ENCODE results near the gene DNAJC28. TPM values are rescaled to one million over a fixed set of nuclear protein-coding genes. Genes with fewer than 3 reads are reported as not detected.
"Not testable (repeated sequence)": the region's sequence is repeated elsewhere in the genome, so short reads cannot be mapped to it uniquely, and the experiment has no call there.

DNAJC28 gene
- polyA plus RNA-seq, 1 donor: 2.9 TPM

DNA sequence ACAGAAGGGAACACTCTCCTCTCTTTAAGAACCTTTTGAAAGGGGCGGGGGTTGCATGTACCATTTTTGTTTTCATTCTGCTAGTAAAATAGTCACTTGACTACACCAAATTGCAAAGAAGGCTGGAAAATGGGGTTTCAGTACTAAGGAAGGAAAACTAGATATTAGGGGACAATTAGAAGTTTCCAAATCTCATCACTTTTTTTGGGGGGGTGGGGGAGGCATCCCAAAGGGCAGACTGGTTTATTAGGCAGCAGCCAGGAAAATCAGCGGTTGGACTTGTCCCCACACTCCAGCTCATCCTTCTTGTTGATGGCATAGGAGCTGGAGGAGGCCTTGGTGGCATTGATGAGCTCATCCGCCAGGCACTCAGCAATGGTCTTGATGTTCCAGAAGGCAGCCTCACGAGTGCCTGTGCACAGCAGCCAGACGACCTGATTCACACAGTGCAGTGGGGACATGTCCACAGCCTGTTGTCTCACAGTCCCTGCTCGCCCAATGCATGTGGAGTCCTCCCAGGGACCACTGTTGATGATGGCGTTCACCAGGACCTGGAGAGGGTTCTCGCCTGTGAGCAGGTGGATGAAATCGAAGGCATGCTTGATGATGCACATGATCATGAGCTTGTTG is 10.1 kb downstream of the DNAJC28 start:
- DNase-seq (ENCODE audit: low read depth): no peak

DNA sequence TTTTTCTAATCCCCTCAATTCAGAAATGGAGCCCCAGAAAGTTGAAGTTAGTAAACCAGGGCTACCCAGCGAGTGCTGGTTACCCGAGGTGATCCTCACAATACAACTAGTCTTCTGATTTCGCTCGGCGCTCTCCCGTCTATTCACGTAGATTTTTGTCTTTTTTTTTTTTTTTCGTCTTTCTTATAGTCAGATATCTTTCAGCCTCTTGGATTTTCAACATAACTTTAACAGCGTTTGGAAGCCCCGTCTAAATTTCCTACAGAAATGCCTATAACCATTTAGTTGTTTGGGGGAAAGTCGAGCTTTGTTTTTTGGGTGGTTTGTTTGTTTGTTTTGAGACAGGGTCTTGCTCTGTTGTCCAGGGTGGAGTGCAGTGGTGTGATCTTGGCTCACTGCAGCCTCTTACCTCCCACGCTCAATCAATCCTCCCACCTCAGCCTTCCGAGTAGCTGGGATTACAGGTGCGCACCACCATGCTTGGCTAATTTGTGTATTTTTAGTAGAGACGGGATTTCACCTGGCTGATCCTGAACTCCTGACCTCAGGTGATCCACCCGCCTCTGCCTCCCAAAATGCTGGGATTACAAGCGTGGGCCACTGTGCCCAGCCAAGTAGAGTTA is 10.9 kb downstream of the DNAJC28 start:
- DNase-seq (ENCODE audit: low read depth): no peak

- peak; percentile 75 for DNase-seq (ENCODE audit: low read depth)
These were observed 11.6 kb downstream of the DNAJC28 start, which contains the start of gene TMEM50B for GRCh38 chr21:33479679-33480480. TSS of gene TMEM50B (minus strand) at chr21:33479974. CDS start at chr21:33468885, 11,089 bp downstream.

GRCh38 chr21:33478935-33479678 is 12.4 kb downstream of the DNAJC28 start:
- no peak for DNase-seq (ENCODE audit: low read depth)

DNA sequence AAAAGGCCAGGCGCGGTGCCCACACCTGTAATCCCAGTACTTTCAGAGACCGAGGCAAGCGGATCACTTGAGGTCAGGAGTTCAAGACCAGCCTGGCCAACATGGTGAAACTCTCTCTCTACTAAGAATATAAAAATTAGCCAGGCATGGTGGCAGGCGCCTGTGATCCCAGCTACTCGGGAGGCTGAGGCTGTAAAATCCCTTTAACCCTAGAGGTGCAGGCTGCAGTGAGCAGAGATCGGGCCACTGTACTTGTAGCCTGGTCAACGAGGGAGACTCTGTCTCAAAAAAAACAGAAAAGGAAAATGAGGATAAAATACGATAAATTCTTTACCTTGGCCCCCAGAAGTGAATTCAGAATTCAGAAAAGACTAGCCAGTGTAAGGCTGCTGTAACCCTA is 13.3 kb downstream of the DNAJC28 start:
- DNase-seq (ENCODE audit: low read depth): no peak

DNA sequence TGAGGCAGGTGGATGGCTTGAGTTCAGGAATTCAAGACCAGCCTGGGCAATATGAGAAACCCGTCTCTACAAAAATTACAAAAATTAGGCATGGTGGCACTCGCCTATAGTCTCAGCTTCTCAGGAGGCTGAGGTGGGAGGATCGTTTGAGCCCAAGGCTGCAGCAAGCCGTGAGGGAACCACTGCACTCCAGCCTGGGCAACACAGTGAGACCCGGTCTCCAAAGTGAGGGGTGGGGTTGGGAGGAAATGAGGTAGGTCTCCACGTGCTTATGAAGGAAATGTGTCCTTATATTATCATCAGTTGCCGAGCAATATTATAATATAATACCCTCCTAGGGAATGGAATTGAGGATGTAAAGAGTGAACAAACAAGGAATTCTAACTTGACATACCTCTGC is 14.4 kb downstream of the DNAJC28 start:
- DNase-seq (ENCODE audit: low read depth): no peak

- DNase-seq (ENCODE audit: low read depth): no peak
These were observed 18.2 kb downstream of the DNAJC28 start for GRCh38 chr21:33473344-33473743.

DNA sequence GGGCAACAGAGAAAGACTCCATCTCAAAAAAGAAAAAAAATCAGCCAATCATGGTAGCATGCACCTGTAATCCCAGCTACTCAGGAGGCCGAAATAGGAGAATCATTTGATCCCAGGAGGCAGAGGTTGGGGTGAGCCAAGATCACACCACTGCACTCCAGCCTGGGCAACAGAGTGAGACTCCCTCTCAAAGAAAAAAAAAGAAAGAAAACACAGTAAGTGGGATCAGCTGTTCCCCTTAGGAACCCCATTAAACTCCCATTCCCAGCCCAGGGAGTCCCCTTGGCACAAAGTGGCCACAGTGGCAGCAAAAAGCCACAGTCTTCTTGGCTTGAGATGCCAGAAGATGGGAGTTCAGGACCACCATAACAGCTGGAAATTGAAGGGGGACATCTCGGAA is 20.8 kb downstream of the DNAJC28 start:
- DNase-seq (ENCODE audit: low read depth): no peak

- not testable (repeated sequence) for DNase-seq (ENCODE audit: low read depth)
These were observed 22.3 kb downstream of the DNAJC28 start for GRCh38 chr21:33469183-33469582.

GRCh38 chr21:33461538-33462250 is 29.8 kb downstream of the DNAJC28 start:
- DNase-seq (ENCODE audit: low read depth): no peak

- DNase-seq (ENCODE audit: low read depth): no peak
These were observed 32.7 kb downstream of the DNAJC28 start for GRCh38 chr21:33458861-33459260.

GRCh38 chr21:33455686-33456446 is 35.6 kb downstream of the DNAJC28 start:
- DNase-seq (ENCODE audit: low read depth): no peak

DNA sequence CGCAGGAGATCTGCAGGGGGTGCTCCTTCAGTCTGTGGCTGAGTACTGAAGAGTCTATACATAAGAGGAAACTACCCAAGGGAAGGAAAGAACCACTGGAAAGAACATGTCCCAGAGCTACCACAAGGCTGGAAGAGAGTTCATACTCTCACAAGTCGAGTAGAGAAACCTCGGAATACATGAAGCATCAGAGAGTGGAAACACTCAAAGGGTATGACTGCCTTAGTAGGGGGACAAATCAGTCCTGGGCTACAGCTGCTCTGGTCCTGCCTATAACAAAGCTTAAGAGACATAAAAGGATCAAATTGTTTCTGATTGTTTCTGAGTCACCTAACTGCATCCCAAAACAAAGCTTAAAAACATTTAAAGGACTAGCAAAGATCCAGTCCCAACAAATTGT is 39.2 kb downstream of the DNAJC28 start:
- DNase-seq (ENCODE audit: low read depth): no peak

- no peak for DNase-seq (ENCODE audit: low read depth)
These were observed 39.9 kb downstream of the DNAJC28 start for GRCh38 chr21:33451634-33452071.

DNA sequence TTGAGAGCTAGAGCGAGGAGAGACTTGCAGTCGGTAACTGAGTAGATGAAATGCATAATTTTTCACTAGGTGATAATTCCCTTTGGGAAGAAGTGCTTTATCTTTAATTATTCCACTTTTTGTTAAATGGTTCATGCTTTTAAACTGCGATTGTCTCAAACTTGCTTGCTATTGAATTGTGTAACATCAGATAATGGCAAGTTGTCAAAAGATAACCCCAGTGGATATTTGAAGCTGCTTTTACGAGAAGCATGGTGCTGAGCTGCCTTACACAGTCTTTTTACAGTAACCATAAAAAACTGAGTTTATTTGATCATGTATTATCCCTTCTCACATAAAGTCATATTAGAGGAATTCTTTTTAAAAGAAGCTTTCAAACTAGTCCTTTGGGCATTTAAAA is 41.9 kb downstream of the DNAJC28 start:
- DNase-seq (ENCODE audit: low read depth): no peak

GRCh38 chr21:33446620-33447019 is 44.9 kb downstream of the DNAJC28 start:
- not testable (repeated sequence) for DNase-seq (ENCODE audit: low read depth)

GRCh38 chr21:33444499-33444898 is 47.0 kb downstream of the DNAJC28 start:
- no peak for DNase-seq (ENCODE audit: low read depth)

GRCh38 chr21:33443194-33443593 is 48.3 kb downstream of the DNAJC28 start:
- no peak for DNase-seq (ENCODE audit: low read depth)

DNA sequence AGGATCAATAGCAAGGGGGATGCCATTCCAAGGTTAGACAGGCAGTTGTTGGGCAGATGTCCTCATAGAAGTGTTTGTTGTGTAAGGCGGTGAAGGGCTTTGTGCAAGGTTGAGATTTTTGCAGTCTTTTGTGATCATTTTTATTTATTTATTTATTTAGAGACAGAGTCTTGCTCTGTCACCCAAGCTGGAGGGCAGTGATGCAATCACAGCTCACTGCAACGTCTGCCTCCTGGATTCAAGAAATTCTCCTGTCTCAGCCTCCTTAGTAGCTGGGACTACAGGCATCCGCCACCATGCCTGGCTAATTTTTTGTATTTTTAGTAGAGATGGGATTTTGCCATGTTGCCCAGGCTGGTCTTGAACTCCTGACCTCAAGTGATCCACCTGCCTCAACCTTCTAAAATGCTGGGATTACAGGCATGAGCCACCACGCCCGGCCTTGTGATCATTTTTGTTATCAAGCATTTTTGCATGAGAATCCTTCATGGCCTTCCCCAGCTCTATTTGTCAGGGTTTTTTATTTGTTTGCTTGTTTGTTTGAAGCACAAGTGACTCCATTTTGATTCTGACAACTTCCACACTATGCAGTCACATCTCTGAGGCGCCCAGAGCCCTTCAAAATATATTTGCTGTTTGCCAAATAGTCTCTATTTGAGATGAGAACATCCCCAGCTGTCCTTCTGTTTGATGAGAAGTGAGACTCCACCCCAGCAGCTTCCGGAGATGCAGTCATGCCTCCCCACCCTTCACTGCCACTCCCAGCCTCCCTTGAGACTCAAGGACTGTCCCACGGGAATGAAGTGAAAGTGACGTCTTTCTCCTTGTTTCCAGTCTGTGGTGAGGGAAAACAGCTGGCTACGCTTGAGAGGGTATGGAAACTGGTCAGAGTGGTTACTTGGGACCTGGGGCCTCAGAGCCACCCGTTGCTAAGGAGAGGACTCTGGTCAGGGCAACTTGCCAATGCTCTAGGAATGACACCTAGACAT is 49.7 kb downstream of the DNAJC28 start:
- DNase-seq (ENCODE audit: low read depth): no peak
